Stimulated activated CD4-positive, alpha-beta T cell treated with anti-CD3 and anti-CD28 coated beads, Interleukin-4, amount 100 ng/mL, for 1 hour (primary cell): ENCODE results near the gene GALNTL6.

Experiments used
- DNase-seq: peaks from one replicate; pipeline ENCODE4 v3.0.0-alpha.2; 2020

GALNTL6 gene

DNA sequence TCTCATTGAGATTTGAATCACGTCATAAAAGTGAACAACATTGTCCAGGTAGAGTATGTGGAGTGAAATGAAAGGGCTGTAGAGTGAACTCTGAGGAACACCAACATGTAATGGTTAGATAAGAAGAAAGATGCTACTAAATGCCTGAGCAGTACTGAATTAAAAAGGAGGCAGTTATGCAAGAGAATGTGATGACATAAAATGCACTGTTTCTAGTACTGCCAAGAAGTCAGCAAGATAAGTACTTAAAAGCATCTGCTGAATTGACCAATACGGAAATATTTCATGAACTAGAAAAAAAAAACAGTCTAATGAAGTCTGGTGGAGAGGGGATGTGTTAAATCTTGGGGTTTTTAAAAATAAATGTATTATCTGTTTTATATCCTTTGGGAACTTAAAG, 771.6 kb downstream of the GALNTL6 start:
- DNase-seq: no peak

DNA sequence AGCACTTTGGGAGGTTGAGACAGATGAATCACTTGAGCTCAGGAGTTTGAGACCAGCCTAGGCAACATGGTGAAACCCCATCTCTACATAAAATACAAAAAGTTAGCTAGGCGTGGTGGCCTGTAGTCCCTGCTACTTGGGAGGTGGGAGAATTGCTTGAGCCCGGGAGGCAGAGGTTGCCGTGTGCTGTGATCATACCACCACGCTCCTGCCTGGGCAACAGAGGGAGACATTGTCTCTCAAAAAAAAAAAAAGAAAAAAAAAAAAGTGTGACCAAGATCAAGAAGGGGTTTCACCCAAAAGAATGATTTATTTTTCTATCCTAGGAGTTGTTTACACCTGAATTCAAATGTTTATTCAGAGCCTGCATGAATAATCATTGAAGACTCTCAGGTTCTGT, 783.0 kb downstream of the GALNTL6 start:
- no peak for DNase-seq

DNA sequence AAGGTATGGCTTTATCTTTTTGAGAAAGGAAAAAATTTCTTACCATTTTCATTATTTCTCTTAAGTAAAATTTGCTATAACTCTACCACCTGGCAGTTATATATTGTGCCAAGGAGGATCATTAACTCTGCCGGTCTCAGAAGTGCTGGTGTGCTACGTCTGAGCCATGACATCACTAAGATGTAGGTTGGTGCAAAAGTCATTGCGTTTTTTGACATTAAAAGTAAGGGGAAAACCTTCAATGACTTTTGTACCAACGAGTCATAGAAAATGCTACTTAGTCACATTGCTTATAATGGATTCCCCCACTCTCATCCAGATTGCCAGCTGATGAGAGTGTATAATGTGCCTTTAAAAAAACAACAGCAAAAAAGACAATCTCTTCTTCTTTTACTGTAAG, 786.4 kb downstream of the GALNTL6 start:
- no peak for DNase-seq

DNA sequence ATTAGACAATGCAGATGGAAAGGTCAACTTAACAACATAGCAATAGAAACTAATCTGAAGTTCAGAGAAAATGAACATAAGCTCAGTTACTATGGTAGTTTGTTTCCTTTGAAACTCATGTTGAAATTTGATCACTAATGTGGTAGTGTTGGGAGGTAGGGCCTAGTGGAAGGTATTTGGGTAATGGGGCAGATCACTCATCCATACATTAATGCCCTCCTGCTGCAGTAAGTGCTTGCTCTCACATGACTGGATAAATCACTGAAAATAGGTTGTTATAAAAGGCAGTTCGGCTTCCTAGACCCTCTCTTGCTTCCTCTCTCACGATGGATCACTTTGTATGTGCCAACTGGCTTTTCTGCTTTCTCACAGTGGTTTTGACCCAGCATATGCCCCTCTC, 788.0 kb downstream of the GALNTL6 start:
- no peak for DNase-seq

DNA sequence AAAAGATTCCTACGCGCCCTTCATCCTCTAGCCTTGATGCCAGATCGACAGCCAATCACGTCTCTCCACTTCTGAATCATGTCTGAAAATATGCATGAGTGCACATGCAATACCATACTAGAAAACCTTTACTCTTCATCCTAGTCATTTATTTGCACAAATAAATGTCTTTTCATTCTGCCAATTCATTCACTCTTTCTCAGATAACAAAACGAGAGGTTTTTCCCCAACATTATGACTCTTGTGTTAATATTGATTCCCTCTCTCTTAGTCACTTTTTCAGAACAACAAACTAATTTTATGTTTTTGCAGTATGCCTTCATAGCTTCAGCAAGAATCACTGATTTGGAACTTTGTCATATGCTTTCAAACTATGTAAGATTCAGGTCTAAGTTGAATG, 806.0 kb downstream of the GALNTL6 start:
- DNase-seq: no peak

DNA sequence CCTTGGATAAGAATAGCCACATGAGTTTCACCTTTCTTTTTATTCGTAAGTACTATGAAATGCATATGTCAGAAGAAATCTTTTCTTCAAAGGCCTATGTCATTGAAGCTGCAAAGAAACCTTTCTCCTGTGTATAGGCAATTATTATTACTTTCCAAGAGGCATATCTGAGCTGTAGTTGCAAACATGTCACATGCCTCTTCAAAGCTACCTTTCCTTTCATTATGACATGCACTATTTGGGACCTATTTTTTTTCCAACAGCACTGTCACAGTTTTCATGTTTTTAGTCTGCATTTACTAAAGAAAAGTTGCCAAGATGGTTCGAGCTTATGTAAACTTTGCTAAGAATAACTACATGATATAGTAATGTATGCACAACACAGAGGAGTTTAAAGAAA, 806.6 kb downstream of the GALNTL6 start:
- no peak for DNase-seq

DNA sequence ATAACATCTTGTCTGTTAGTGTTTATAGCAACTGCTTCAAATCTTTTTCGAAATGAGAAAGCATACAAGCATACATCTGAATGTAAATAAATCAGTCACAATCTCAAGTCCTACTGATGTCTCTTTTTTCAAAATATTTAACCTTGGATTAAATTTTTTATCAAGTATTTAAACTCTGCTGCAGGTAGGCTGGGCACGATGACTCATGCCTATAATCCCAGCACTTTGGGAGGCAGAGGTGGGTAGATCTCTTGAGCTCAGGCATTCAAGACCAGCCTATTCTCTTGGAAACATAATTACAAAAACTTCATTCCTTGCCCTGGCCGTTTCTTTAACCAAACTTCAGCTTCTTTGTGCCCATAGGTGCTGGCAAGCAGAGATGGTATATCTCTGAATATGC, 815.1 kb downstream of the GALNTL6 start:
- DNase-seq: no peak

DNA sequence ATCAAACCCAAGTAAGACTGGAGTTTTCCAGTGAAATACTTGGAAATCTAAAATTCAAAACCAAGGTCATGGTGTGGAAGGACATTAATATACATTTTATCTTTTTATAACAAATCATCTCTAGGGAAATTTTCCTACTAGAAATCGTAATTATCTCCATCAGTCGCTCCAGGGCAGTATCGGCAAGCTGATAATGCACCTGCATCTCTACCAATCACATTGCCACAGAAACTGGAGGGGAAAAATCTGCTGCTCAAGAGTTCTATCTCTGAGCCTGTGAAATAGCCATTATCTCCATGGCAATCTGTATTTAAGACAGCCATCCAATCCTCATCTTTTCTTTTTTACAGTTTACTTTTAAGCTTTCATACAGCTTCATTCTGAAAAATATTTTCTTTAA, 817.1 kb downstream of the GALNTL6 start:
- no peak for DNase-seq

DNA sequence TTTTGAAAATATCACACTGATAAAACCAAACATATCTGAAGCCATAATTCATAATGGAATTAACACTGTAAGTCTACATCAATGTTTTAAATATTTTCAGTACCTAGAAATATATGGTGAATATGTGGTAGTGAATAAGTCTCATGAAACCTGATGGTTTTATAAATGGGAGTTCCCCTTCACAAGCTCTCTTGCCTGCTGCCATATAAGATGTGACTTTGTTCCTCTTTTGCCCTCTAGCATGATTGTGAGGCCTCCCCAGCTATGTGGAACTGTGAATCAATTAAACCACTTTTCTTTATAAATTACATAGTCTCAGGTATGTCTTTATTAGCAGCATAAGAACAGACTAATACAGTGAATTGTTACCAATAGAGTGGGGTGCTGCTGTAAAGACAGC, 818.6 kb downstream of the GALNTL6 start:
- no peak for DNase-seq

DNA sequence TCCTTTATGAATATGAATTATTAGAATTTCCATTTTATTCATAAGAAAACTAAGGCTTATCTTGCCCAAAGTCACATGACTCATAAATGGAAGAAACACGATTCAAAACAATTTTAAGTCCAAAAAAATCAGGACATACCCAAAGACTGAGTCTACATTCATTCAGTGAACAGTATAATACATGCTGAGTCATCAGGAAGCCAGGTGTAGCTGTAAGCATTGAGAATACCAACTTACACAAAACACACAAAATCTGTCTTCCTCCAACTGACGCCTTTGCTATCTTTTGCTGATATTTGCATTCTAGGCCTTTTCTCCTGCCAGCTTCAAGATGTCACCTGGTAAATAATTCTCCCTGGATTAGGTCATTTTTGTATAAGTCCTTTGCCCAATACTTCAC, 835.3 kb downstream of the GALNTL6 start:
- no peak for DNase-seq

DNA sequence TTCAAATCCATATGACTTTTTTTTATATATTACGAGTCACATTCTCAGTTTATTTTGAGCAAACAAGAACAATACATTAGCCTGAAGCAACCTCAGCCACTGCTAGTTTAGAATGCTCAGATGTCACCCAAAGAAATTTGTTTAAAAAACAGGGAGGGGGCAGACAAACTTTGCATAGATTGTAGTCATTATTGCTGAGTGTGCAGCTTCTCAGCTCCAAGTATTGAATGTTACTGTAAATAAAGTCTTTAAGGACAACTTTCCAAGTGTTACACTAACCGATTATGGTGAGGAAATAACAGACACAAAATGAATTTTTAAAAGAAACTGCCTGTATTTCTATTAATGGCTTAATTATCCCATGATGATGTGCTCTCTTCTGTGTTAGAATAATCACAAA, 835.9 kb downstream of the GALNTL6 start:
- DNase-seq: no peak

DNA sequence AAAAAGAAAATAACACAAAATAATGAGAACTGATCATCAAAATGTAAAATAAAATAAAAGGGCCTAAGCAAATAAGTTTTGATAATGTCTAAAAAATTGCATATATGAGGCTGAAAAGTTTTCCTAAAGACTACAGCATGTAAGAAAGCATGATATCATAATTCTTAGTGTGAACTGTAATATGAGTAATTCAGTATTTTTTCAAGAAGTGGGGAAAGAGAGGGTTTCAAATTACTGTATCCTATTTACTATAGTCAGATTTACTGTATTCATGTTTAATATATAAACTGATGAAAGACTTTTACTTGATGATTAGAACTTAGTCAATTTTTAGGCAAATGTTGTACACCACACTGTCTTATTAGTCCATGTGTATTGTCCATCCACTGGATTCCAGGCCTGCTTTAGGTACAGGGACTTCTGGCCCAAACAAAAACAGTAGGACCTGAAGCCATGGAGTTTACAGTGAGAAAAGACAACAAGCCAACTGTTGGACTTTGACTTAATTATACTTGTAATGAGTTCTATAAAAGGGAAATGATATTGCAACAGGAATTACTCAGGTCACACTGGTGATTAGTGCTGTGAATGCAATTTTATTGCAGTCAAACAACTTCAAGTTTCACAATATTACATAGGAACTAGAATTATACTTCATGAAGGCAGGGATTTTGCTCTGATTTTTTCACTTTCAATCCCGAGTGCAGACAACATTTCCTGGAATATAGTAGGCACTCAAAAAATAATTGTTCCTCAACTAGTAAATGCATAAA, 837.7 kb downstream of the GALNTL6 start:
- no peak for DNase-seq

DNA sequence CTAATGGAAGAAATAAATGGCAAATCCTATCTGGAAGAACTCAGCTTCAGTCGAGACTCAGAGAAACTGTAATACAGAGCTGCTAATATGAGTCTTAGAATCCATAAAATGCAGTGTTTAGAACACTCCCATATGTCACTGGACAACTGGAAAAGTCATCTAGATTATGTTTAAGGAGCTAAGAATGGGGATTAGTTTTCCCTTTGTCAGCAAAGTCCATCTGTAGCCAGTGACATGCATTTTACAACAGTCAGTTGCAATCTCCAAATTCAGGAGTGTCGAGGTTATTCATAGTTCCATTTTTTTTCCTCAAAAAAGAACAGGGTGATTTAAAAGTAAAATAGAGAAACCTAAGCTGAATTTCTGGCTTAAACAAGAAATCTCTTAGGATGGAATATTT, 838.8 kb downstream of the GALNTL6 start:
- DNase-seq: no peak

DNA sequence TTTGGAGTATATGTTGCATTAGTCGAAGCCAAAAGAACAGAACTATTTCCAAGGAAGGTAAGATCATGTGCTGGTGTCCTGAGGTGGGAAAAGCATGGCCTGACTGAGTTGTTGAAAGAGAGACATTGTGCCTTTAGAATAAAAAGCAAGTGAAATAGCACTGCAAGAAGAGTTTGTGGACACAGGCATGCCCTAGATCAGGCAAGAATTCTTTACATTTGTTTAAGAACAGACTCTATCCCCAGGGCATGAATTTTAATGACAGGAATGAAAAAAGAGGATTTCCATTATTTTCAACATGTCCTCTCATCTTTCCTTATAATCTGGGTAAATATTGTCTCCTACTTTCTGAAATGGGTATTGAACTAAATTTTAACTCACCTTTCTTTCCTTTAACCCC, 839.2 kb downstream of the GALNTL6 start:
- no peak for DNase-seq

DNA sequence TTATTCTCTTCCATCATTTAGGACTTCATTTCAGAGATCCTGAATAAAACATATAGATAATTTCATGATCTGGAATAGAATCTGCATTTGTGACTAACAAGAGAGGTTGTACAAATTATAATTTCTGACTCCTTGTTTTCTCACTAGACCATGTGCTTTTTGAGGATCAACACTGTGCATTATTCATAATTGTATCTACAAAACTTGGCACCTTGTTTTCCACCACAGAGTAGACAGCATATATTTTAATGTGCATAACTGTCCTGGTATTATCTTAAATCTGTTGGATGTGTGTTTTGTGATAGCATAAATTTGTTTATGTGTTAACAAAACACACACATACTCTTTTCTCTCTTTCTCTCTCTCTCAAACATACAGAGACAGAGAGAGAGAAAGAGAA, 840.5 kb downstream of the GALNTL6 start:
- DNase-seq: no peak

DNA sequence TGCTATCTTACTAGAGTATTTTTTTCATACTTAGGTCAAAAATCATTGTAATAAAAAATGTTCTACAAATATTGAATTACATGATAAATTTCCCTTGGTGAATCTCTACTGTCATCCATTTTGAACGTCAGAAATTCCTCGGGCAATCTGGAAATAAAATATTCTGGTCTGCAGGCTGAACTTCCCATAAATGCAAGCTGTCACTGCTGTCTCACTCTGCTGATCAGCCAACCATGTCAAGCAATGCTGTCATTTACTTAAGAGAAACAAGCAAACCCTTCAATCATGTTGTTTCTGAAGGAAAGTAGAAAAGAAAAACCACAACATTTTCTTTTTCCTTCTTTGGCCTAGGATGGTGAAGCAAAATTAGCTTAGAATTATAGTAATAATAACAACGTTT, 841.3 kb downstream of the GALNTL6 start:
- no peak for DNase-seq

DNA sequence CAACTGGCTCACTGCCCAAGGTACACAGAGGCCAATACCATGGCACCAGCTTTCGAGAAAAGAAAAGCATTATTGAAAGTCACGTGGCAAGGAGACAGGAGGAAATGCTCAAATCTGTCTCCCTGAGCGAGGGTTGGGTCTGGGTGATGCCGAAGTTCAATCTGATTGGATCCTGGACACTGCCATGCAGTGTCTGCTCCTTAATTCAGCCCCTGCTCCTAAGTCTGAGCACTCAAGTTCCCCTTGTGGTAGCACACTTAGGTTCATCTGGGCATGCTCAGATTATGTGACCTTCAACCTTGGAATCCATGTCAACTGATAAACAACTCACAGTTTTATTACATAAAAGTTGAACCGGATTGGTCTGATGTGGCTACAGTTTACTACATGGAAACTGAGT, 842.9 kb downstream of the GALNTL6 start:
- no peak for DNase-seq

DNA sequence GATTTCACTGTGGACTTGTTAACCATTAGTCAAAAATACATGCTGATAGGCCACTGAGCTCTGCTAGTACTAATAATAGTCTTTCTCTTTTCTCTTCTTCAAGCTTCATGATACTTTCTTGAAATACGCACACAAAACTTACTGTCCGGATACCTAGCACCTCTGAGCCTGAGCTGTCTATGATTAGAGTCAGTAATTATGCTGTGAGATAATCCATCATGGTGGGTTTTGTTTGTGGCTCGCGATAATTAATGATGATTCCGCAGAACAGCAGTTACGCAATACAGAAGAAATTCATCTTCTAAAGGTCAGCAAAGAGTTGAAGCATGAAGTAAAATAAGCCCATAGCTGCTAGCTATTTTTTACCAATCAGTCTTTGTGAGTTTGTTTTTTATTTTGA, 843.9 kb downstream of the GALNTL6 start:
- no peak for DNase-seq

DNA sequence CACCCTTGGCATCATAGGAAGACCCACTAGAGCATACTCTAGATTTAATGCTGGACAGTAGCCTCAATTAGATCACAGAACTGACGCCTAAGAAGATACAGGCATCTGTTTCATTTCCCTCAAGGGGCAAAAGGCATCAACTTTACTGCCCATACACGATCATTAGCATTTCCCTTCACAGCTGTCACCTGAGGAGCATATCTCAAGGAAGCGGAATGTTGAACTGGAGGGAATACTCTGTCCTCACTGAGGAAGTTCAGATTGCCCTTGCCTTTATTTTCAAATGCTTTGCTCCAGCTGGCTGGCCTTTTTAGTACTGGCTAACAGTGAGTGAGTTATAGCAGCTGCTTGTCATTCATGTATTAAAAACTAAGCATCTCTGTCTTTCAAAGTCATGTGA, 847.0 kb downstream of the GALNTL6 start:
- DNase-seq: no peak

DNA sequence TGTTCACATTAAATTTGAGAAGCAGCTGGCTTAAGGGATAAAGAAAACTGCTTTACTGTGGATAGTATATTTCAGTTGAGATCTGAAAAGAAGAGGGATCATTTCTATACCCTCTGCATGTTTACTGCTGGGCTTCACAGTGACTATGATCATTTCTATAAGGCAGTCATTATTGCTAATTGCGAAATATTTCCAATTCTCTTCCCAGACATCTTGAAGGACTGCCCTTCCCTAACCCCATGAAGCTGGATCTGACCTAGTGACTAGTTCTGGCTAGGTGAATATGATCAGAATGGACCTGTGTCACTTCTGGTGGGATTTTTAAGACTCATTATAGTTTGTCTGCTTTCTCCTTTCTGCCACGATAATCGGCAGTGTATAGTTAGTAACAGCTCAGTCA, 848.9 kb downstream of the GALNTL6 start:
- DNase-seq: no peak

DNA sequence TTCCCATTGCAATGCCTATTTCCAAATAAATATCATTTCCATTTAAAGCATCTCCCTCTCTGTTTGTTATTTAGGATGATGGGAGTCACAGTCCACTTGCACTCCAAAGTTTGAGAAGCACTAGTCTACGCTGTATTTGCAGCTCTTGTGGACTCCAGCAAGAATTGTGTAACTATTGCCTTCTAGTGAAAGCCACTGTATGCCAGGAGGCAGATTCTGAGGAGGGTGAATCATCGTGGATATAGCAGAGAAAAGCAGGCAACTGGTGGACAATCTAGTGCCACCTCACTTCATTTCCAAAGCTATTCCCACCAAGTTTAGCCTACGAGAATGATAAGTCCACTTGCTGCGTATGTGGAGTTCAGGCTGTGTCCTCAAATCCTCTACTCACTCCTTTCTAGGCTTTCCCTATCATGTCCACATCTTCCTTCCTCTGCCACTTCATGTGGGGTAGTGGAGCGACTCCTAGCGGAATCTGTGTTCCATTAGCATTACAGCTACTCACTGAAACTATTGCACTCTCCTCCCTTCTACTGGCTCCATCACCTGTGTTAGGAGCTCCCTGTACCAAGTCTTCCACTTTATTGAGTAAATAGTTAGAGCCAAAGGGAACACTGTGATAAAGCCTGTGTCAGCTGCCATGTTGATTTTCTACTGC, 853.6 kb downstream of the GALNTL6 start:
- no peak for DNase-seq

DNA sequence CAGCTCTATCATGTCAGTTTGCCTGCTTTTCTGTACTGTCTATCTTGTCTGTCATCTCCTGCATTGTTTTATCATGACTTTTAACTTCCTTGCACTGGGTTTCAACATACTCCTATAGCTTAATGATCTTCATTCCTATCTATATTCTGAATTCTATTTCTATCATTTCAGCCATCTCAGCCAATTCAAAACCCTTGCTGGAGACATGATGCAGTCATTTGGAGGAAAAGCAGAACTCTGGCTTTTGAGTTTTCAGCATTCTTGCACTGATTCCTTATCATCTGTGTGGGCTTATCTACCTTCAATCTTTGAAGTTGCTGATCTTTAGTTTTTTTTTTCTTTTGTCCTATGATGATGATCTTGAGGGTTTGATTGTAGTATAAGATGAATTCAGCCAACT, 861.6 kb downstream of the GALNTL6 start:
- DNase-seq: no peak

DNA sequence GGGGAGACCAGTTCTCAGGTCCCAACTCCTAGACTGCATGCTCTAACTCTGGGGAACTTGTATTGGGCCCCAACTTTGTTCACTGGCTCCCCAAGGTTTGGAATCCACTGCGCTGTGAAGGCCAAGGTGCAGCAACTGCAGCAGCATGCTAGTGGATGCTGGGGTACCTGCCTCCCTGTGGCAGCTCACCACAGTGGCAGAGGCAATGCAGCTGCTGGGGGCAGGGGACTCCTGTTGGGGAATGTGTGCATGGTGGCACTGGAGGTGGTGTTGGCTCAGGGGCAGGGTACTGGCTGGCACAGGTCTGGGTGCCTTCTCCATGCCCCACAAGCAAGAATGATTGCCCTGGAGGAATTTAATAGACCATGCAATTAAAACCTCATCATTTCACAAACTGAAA, 862.0 kb downstream of the GALNTL6 start:
- DNase-seq: no peak

DNA sequence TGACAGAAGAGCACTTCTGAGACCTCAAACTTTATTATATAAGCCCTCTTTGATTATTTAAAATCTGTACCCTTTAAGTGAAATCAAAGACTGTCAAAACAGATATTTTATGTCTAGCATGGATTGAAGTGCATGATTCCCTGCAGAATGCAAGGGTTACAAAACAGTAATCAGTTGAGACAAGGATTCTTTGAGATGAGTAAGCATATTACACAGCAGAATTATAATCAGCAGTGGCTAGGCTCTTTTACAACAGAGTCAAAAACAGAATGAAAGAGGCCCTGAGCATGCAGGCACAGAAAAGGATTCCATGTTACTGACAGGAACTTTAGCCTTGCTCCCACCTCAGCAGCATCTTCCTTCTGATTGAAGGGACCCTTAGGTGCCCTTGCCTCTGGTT, 867.5 kb downstream of the GALNTL6 start:
- no peak for DNase-seq

DNA sequence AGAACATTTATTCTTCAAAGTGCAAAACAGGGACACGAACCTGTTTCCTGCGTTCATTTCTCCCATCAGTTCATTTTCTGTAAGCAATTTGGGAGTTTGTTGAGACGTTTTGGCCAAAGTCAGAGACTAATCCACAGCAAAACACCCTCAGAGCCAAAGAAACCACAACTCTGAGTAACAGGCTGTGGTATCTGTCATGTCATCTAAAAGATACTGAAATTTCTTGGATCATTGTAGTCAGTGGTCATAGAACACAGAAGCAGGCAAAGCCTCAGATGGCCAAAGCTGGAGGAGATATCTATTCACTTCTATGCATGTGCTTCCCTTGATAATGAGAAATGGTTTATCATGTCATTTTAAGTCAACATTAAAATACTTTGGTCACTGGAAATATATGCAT, 869.8 kb downstream of the GALNTL6 start:
- no peak for DNase-seq
